Muscle of back (tissue), 13 donors: Measurements from ENCODE around the gene IL9. TPM values are rescaled to one million over a fixed set of nuclear protein-coding genes. Genes with fewer than 3 reads are reported as not detected.

Experiments
- DNase-seq, 3 donors: peaks; one replicate each; pipeline versions ENCODE4 v3.0.0 to v3.0.0-alpha.2; 2013
- long read RNA-seq, 9 donors: transcript quantifications; one replicate each; lab custom pipeline, GENCODE V29; 2026
- polyA plus RNA-seq, 10 donors: library from polyadenylated mRNA; unstranded; fragments of 120-200 nt; gene quantifications; one replicate each; pipeline ENCODE4 v1.2.1, GENCODE V29; 2013; ENCODE audit not compliant: insufficient read length in 10 of 10

Gene IL9
- polyA plus RNA-seq = not detected
- long read RNA-seq, donor 1 = 0 reads
- long read RNA-seq, donor 2 = 0 reads
- long read RNA-seq, donor 3 = 0 reads
- long read RNA-seq, donor 4 = 0 reads
- long read RNA-seq, donor 5 = 0 reads
- long read RNA-seq, donor 6 = 0 reads
- long read RNA-seq, donor 7 = 0 reads
- long read RNA-seq, donor 8 = 0 reads
- long read RNA-seq, donor 9 = 0 reads

GRCh38 chr5:135895474-135896006, at the start of gene IL9:
Gene IL9, minus strand, starts transcription at chr5:135895841. Its CDS starts 25 bp downstream, at chr5:135895816.
- DNase-seq = no peak

- peak; percentile 80 to 81 (median 80) for DNase-seq
Measured at GRCh38 chr5:135944967-135945560, 49.4 kb upstream of the IL9 start.

DNA sequence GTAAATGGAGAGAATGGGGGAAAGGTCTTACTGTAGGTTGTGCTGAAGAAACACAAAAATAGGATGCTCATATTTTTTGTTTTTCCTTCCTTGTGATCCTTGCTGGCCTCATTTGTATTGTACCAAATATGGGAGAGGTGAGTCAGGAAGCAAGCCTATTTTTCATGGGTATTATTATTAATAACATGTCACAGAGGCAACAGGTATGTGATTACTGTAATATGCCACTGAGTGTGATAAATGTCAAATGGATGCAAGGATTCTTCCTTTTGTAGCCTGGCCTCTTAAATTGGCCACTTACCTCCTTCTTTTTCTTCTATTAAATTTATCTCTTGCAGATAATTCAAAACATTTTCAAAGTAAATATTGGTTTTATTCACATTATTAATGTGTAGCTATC, 48.9 kb upstream of the IL9 start:
- no peak for DNase-seq

DNA sequence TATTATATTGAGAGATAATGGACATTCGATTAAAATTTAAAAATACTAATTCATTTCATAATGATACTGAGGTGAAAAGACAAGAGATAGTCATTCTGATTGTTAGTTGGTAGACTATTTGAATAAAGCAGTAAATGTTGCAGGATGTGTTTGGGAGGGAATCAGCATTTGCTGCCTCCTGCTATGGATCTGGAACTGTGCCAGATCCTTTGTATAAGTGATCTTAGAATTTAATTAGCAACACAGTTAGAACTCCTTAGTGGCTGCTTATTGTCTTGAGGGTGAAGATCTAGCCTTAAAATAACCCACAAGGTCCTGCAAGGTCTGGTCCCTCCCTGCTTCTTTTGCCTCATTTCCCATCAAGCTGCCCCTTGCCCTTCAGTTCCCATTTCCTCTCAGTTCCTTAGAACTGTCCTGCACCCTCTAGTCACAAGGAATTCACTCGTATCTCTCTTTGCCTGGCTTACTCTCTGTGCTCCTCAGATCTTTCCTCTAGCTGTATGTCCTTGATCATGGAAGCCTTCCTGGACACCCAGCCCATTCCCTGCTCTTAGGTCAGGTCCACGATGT, 46.6 kb upstream of the IL9 start:
- DNase-seq = no peak

- DNase-seq = no peak
Measured at GRCh38 chr5:135941711-135942110, 46.1 kb upstream of the IL9 start.

DNA sequence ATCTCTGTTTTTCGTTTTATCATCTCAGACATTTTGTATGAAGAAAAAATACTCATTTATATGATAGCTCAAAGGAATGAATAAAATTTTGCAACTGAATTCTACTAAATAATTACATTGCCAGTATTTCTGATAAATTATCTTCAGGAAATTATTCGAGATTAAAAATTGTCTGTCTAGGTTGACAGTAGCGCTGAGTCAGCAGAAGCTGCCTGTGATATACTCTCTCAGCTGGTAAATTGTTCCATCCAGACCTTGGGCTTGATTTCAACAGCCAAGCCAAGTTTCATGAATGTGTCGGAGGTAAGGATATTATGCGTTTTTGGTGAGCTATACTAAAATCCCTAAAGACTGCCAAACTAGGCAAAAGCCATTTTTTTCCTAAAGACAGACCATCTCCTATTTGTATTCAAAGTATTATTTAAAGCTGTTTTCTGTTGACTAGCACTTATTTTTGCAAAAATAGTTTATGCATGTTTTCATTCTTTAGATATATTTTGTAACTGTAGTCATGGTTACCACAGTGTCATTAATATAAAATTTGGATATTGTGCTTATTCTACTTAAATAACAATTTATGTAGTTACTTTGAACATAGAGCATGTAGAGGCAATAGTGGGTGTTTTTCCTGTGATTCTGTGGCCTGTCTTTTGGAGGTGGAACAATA, 41.7 kb upstream of the IL9 start:
- DNase-seq = peak in 1 of 3 donors; percentile 28

DNA sequence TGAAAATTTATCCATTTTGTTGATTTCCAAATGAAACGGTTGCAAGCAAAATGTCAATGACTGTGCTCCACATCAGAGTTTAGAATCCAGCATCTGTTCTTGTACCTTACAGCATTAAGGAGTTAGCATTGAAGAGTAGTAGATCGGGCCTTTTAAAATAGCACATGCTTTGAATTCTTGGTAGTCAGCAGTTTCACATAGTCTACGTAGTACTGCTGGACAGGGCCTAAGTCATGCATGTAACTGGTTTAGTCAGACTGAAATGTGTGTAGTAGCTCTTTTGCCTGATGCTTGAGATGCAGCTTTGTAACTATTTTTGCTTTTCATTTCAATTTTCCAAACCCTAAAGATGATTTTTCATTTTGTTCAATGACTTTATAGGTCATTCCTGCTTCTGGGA, 39.3 kb upstream of the IL9 start:
- DNase-seq = peak in 1 of 3 donors; percentile 12

GRCh38 chr5:135930949-135931295, 35.3 kb upstream of the IL9 start:
- no peak for DNase-seq

DNA sequence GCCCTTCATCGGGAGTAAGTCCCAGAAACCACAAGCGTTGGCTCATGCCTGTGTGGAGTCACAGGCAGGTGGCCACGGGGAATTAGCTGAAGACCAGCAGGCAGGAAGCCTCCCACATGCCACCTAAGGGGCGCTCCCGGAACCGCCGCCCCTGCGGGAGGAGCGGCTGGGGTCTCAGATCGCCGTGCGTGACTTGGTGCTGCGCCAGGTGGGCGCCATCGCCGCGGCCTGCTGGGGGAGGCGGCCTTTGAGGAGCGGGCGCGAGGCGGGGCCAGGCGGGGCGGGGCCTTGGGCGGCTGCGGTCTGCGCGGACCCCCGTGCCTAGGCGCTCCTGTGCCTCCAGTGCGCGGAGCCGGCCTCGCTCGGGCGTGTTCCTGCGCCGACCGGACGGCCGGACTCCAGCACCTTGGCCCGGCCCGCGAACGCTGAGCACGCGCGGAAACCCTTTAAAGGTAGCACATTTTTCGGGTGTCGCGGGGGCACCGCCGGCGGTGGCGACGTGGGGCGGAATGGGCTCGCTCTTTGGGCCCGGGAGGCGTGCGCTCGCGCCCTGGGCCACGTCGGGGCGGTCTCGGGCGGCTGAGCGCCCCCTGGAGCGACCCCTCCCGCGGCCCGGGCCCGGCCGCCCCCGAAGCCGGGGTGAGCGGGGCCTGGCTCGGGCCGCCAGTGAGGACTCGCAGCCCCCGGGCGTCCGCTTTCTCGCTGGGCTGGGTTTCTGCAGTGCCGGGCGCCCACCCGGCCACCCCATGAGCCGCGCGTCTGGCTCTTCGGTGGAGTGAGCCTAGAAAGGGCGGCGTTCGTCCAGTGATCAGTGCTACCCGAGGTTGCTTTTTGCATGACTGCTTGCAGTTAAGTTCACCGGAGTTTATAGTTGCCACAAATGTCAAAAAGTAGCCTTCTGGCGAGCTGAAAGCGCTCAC, 34.6 kb upstream of the IL9 start:
- peak in 1 of 3 donors; percentile 25 for DNase-seq

GRCh38 chr5:135921388-135921787, 25.7 kb upstream of the IL9 start:
- DNase-seq = no peak

DNA sequence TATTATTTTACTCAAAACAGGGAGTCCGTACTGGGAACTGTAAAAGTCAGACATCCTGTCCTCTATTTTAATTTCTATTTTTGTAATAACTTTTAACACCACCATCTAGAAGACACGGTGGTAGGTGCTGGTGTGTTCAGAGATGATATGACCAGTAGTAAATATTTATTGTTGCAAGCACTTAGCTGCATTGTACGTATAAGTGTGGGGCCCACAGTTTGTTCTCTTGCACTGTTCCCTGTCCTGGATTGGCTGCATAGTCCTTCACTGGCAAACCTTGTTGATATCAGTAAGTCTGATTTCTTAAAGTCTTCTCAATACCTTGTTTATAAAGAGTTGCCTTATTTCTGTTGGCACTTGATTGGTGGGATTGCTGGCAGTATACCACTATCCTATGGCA, 24.6 kb upstream of the IL9 start:
- DNase-seq = no peak

DNA sequence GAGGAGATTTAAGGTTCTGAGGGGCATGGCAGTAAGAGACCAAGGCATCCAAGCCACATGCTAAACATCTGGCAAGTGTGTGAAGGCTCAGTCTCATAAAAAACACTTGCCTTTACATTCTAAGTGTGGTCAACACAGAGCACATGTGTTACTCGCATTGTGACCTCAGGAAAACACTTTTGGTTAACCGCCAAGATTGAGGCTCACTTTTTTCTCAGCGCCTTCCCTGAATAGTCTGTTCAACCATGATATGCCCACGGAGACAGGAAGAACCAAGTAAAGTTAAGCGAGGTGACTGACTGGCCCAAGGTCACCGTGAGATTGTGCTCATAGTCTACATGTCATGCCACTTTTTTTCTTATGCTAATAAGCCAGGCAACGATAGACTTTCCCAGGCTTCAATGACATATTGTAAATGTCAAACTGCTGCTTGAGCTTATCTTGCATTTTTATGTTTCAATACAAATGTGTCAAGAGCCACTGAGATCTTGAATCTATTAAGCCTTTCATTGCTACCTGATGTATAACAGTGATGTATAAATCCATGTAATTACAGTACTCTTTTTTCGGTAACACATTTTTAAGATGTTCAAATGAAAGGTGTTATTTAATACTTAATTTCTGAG, 21.1 kb upstream of the IL9 start:
- DNase-seq = no peak

DNA sequence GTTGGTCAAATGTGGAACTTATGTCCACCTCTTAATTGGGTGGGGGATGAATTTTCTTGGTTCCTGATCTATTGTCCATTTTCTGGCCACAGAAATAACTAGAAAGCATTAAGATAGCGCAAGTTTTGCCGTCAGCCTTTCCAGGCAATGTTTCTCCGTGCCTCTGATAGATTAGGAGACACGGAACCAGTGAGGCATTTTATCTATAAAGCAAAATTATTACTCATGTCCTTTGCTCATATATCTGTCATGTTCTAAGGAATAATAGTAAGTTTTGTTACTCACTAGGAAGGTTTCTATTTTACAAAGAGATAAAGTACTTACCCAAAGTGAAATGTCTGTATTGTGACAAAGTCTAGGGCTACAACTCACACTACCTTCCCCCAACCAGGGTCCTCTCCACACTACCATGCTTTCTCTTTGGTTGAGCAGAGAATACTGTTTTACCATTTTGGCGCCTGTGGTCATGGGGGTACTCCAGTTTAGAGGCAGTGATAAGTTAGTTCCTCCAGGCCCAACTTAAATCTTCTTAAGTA, 19.9 kb upstream of the IL9 start:
- no peak for DNase-seq

DNA sequence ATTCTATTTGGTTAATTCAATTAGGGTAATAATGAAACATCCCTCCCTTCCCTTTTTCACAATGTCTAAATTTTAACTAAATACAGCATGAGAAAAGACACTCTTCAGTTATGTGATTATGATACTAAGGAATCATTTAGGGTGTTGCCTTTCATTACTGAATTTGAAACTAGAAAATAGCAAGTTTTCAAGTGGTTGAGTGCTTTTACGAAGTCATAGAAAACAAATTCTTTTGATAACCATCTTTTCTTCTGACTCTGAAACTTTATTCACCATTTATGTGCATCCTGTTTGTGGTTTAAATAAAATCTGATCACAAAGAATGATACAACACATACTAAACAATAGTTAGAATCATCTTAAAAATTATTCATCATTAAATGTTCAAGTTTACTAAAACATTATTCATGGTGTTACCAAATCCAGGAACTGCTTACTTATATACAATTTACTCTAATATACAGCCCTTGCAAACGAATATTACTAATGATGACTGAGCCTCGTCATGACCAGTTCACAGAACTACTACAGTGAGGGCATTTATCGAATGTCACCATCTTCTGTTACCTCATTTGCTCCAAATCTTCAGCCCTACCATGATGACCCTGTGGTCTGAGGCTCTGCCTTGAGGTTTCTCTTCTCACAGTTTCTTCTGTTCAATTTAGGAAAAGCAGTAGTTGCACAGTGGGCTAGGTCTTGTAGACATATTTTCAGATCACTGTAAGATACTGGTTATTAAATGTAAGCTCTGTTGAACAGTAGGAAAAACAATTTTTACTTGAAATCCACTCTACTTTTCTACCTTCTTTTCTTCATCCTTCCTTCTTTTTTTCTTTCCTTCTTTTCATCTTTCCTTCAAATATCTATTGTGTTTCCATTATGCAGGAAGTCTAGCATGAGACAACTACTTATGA, 18.3 kb upstream of the IL9 start:
- DNase-seq = no peak

DNA sequence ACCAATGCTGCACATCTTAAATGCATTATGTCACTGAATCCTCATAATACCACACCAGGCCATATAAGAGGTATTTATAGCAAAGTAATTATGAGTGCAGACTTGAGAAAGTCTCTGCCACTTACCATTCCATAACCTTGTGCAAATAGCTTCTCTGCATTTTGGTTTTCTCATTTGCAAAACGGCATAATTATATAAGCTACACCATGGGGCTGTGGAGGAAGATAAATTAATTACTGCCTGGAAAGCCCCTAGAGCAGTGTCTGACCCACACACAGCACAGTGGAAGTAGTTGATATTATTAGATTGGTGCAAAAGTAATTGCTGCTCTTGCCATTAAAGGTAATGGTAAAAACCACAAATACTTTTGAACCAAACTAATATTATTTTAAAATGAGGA, 9.5 kb upstream of the IL9 start:
- no peak for DNase-seq

DNA sequence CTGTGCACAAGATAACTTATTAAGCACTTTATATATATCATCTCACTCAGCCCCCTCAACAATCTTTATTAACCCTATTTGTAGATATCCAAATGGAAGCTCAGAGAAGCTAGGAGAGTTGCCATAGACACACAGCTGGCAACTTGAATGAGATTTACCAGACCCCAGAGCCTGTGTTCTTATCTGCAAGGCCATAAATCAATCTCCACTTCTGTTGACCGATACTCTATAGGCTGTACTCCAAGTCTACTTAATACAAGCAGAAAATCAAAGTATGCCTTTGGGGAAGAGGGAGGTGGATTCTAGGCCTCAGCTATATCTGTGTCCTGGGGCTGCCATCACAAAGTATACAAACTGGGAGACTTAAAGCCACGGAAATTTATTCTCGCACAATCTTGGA, 6.0 kb upstream of the IL9 start:
- DNase-seq = no peak

GRCh38 chr5:135900276-135900675, 4.6 kb upstream of the IL9 start:
- DNase-seq = no peak

DNA sequence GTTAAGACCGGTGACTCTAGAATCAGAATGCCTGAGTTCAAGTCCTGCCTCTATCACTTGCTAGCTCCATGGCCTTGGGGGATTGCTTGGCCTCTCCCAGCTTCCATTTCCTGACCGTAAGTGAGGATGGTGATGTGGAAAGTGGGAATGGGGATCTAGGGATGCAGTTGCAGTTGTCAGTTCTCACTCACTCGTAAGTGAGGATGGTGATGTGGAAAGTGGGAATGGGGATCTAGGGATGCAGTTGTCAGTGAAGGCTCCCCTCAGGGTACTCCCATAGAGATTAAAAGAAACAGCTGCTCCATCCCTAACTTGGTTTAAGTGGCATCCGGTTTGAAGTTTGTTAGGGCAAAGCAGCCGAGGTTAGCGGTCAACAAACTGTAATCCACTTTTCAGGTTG, 3.0 kb upstream of the IL9 start:
- DNase-seq = no peak

- DNase-seq = no peak
Measured at GRCh38 chr5:135894789-135895188, 852 bp downstream of the IL9 start.

DNA sequence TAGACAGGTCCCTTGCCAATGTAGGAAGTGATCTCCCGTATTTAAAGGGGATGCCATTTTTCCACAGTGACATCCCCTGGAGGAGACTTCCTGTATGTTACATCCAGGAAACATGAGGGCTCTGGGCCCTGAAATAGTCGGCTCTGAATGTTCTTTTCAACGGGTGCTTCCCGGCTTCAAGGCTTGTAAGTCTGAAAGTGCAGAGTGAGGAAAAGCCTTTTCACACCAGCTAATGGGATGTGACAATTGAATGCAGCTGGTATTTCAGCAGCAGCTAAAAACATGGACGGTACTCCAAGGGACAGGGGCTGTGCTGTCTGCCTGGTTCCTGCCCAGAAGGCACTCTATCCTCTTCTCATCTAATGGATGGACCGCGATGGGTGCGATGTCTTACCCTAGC, 1.4 kb downstream of the IL9 start:
- DNase-seq = no peak
